Panc1 (cell line): Measurements from ENCODE around the gene RTP5. TPM values are rescaled to one million over a fixed set of nuclear protein-coding genes. Genes with fewer than 3 reads are reported as not detected.

ENCODE experiments used
- ATAC-seq: fragments of 200-7000 bp; cut with Tn5 transposase; 2 replicates; pipeline ENCODE4 v1.9.1; 2020; ENCODE audit warnings: mild to moderate bottlenecking, moderate library complexity
- BruUV-seq: library from RNA; stranded (reverse); fragments of 400-500 nt; replicated peaks from 2 replicates; lab custom pipeline; 2021; lab: Mats Ljungman, UMichigan
- CTCF ChIA-PET: fragments of 300-600 bp; sonication (Branson Sonifier 250); formaldehyde crosslinking; loops from one replicate; lab custom pipeline; 2022; ENCODE audit warnings: antibody characterized with exemption; lab: Charles Lee
- POLR2A ChIA-PET: fragments of 300-600 bp; sonication (Branson Sonifier 250); formaldehyde crosslinking; loops from one replicate; lab custom pipeline; 2022; ENCODE audit warnings: antibody characterized with exemption; lab: Charles Lee
- DNase-seq: peaks from one replicate; pipeline ENCODE4 v3.0.0-alpha.2; 2010; ENCODE audit warnings: low read depth, low spot score
- H3K27ac ChIP-seq: 2 replicates; pipeline ENCODE4 v1.5.1; 2011; ENCODE audit warnings: mild to moderate bottlenecking, low read length, inconsistent platforms
- H3K27me3 ChIP-seq: fragments of 200-500 bp; sonication (Bioruptor generic); 2 replicates; pipeline ENCODE4 v1.6.0; 2014; ENCODE audit warnings: low read length, inconsistent platforms; ENCODE audit not compliant: control insufficient read depth, insufficient read depth
- H3K36me3 ChIP-seq: fragments of 200-500 bp; sonication (Bioruptor generic); 2 replicates; pipeline ENCODE4 v1.5.1; 2014; ENCODE audit warnings: inconsistent platforms, mild to moderate bottlenecking, low read length, moderate library complexity; ENCODE audit not compliant: control insufficient read depth, insufficient read depth
- H3K4me1 ChIP-seq: 2 replicates; pipeline ENCODE4 v1.5.1; 2011; ENCODE audit warnings: inconsistent platforms, mild to moderate bottlenecking, low read length, moderate library complexity; ENCODE audit not compliant: control insufficient read depth, insufficient read depth
- H3K4me3 ChIP-seq, 2 experiments: 2 replicates each; pipeline ENCODE4 v1.5.1; 2011 to 2012; ENCODE audit warnings: low read depth in 2 of 2, low read length in 2 of 2, mild to moderate bottlenecking in 2 of 2, inconsistent platforms in 1 of 2, moderate library complexity in 1 of 2
- H3K9me3 ChIP-seq: fragments of 200-500 bp; sonication (Bioruptor generic); 2 replicates; pipeline ENCODE4 v1.5.1; 2014; ENCODE audit warnings: low read depth, mild to moderate bottlenecking, inconsistent platforms, low read length, moderate library complexity; ENCODE audit not compliant: control insufficient read depth, insufficient read depth
- POLR2AphosphoS5 ChIP-seq: IDR thresholded peaks from 2 replicates; pipeline ENCODE4 v1.6.1; 2012; ENCODE audit warnings: mild to moderate bottlenecking, low read depth, low read length, moderate library complexity
- SIN3A ChIP-seq: IDR thresholded peaks from 2 replicates; pipeline ENCODE4 v1.6.1; 2012; ENCODE audit warnings: low read depth, mild to moderate bottlenecking, low read length, moderate library complexity, borderline replicate concordance; ENCODE audit not compliant: insufficient read depth
- TCF7L2 ChIP-seq: IDR thresholded peaks from 2 replicates; pipeline ENCODE4 v1.6.1; 2011; ENCODE audit warnings: mild to moderate bottlenecking, low read depth, low read length, inconsistent platforms
- in situ Hi-C: cut with HindIII; loops from 2 replicates; pipeline ENCODE4 v1.10.0; 2016; ENCODE audit warnings: low sequenced_read_pairs, low pct_unique_long_range_greater_than_20kb
- intact Hi-C: fragments of 100-400 bp; cut with micrococcal nuclease; formaldehyde crosslinking; loops from one replicate; pipeline ENCODE4 v1.10.0; 2022; ENCODE audit not compliant: unreplicated experiment
- total RNA-seq: library from RNA; stranded (reverse); gene quantifications from one replicate; pipeline ENCODE4 v1.2.1, GENCODE V29; 2021; ENCODE audit not compliant: unreplicated experiment
- TF ChIP-seq, protein P1 (sequence below): fragments of 450-650 bp; IDR thresholded peaks from 2 replicates; pipeline ENCODE4 v1.5.1; 2017; ENCODE audit warnings: mild to moderate bottlenecking
- TF ChIP-seq, protein P2 (sequence below), 2 experiments: IDR thresholded peaks; 2 replicates each; pipeline ENCODE4 v1.6.1; 2011 to 2012; ENCODE audit warnings: low read depth in 2 of 2, control low read depth in 1 of 2, low read length in 1 of 2, mild to moderate bottlenecking in 1 of 2, moderate library complexity in 1 of 2; ENCODE audit not compliant: insufficient read depth in 1 of 2

The RTP5 gene
- total RNA-seq, 1 experiment from 2014 or later = not detected

DNA sequence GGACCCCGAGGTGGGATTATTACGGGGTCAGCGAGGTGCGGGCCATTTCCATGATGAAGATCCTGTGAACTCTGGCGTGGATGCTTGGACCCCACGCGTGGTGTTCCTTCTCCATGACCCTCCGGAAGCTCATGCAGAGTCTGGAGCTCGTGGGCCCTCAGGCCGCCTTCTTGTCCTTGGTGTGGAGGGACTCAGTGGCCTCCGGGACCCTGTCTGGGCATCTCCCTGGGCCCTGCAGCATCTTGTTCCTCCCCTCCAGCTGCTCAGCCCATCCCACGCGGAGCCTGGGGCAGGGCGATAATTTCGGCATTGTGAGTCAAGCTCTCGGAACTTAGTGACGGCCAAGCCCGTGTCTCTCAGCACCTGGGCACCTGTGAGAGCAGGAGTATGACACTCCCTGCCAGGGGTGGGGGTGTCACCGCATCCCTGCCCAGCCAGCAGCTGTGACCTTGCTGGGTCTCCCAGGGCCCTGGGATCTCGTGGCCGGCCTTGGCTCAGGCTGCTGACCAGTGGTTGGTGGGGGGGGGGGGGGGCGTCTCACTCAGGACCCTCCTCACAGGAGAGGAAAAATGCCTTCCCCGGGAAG is 24.6 kb downstream of the RTP5 start:
- Histone ChIP-seq H3K4me3 (no peak overlapping the region), H3K4me1 (peaks cover 38% of the 10 kb centered on the region), H3K27me3 (no peaks in the 10 kb centered on the region), H3K27ac (peak overlapping the region; percentile 2), H3K36me3 (no peaks in the 10 kb centered on the region), H3K9me3 (no peaks in the 10 kb centered on the region)
- ATAC-seq (no peak), DNase-seq (no peak)
- no TSS peak for BruUV-seq
- CTCF ChIA-PET = no interaction called here
- in situ Hi-C loops (no loop called here), intact Hi-C loops (no loop called here)
- no peak for TF ChIP-seq SIN3A
- TF ChIP-seq, protein P1, sequence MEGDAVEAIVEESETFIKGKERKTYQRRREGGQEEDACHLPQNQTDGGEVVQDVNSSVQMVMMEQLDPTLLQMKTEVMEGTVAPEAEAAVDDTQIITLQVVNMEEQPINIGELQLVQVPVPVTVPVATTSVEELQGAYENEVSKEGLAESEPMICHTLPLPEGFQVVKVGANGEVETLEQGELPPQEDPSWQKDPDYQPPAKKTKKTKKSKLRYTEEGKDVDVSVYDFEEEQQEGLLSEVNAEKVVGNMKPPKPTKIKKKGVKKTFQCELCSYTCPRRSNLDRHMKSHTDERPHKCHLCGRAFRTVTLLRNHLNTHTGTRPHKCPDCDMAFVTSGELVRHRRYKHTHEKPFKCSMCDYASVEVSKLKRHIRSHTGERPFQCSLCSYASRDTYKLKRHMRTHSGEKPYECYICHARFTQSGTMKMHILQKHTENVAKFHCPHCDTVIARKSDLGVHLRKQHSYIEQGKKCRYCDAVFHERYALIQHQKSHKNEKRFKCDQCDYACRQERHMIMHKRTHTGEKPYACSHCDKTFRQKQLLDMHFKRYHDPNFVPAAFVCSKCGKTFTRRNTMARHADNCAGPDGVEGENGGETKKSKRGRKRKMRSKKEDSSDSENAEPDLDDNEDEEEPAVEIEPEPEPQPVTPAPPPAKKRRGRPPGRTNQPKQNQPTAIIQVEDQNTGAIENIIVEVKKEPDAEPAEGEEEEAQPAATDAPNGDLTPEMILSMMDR = no peak
- TF ChIP-seq POLR2AphosphoS5 = no peak
- TF ChIP-seq TCF7L2 = no peak
- POLR2A ChIA-PET = no interaction called here

DNA sequence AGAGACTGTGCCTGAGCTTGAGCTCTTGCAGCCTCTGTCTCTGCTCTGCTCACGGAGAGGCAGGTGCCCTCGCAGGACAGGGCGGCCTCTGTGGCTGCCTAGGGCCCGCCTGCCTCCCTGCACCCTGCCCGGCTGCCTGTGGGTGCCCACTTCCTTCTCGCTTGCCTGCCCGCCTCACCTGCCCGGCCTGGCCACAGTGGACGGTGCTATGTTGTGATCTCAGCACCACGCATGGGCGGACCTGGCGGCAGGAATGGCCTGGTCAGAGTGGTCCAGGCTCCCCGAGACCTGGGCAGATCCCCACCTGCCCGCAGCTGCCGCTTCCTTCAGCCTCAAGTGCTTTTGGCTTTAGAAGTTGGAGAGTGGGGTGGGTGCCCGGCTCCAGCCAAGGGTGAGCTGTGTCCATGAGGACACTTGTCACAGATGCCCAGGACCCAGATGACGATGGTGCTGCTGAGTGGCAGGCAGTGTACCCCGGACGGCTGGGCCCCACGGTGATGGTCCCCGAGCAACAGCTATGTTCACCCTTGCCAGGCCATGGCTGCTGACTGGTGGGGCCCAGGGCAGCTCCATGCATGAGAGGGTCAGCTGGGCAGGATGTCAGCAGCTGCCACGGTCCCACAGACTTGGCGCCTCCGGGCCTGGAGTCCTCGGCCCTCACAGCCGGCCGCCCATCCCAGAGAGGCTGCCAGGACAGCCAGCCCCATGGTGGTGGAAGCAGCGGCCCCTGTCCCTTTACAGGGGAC is 25.3 kb downstream of the RTP5 start:
- Histone ChIP-seq H3K36me3 (no peaks in the 10 kb centered on the region), H3K27me3 (no peaks in the 10 kb centered on the region), H3K4me3 (no peak overlapping the region), H3K9me3 (no peaks in the 10 kb centered on the region), H3K4me1 (peaks cover 38% of the 10 kb centered on the region), H3K27ac (peak overlapping the region; percentile 76)
- TF ChIP-seq POLR2AphosphoS5 (no peak), SIN3A (no peak), TCF7L2 (no peak)
- TF ChIP-seq, protein P1 = no peak
- TF ChIP-seq, protein P2, sequence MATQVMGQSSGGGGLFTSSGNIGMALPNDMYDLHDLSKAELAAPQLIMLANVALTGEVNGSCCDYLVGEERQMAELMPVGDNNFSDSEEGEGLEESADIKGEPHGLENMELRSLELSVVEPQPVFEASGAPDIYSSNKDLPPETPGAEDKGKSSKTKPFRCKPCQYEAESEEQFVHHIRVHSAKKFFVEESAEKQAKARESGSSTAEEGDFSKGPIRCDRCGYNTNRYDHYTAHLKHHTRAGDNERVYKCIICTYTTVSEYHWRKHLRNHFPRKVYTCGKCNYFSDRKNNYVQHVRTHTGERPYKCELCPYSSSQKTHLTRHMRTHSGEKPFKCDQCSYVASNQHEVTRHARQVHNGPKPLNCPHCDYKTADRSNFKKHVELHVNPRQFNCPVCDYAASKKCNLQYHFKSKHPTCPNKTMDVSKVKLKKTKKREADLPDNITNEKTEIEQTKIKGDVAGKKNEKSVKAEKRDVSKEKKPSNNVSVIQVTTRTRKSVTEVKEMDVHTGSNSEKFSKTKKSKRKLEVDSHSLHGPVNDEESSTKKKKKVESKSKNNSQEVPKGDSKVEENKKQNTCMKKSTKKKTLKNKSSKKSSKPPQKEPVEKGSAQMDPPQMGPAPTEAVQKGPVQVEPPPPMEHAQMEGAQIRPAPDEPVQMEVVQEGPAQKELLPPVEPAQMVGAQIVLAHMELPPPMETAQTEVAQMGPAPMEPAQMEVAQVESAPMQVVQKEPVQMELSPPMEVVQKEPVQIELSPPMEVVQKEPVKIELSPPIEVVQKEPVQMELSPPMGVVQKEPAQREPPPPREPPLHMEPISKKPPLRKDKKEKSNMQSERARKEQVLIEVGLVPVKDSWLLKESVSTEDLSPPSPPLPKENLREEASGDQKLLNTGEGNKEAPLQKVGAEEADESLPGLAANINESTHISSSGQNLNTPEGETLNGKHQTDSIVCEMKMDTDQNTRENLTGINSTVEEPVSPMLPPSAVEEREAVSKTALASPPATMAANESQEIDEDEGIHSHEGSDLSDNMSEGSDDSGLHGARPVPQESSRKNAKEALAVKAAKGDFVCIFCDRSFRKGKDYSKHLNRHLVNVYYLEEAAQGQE (IDR thresholded peaks at IDR 0.05; ENCODE audit: insufficient read depth in 1 of 2, low read depth in 2 of 2, low read length in 1 of 2) = no peak
- ATAC-seq (peak; percentile 31), DNase-seq (no peak)
- intact Hi-C loops = no loop called here
- in situ Hi-C loops = no loop called here
- POLR2A ChIA-PET = no interaction called here
- no TSS peak for BruUV-seq
- CTCF ChIA-PET = no interaction called here
